Esophagus muscularis mucosa (tissue), 4 donors: ENCODE data around the gene DNHD1. TPM values are rescaled to one million over a fixed set of nuclear protein-coding genes. Genes with fewer than 3 reads are reported as not detected.
A peak's percentile ranks its signal among the peaks of the same experiment; 100 is the strongest.

Source experiments
- DNase-seq: peaks from one replicate; pipeline ENCODE4 v3.0.0-alpha.2; 2017; ENCODE audit errors: extremely low spot score
- H3K27ac ChIP-seq, 4 donors: fragments of 200-600 bp; sonication (generic); replicated peaks in 1 of 4; 1 replicate in 3 of 4; 2 replicates in 1 of 4; pipeline ENCODE4 v1.5.1; 2016 to 2019; ENCODE audit warnings: mild to moderate bottlenecking in 1 of 4
- H3K27me3 ChIP-seq, 4 donors: fragments of 200-600 bp; sonication (generic); one replicate each; pipeline versions ENCODE4 v1.5.1 to v1.6.0; 2016 to 2019
- H3K36me3 ChIP-seq, 4 donors: fragments of 200-600 bp; sonication (generic); one replicate each; pipeline ENCODE4 v1.5.1; 2016 to 2019
- H3K4me1 ChIP-seq, 4 donors: fragments of 200-600 bp; sonication (generic); one replicate each; pipeline ENCODE4 v1.5.1; 2016 to 2019
- H3K4me3 ChIP-seq, 4 donors: fragments of 200-600 bp; sonication (generic); 1 replicate in 2 of 4; 2 replicates in 2 of 4; pipeline ENCODE4 v1.5.1; 2016 to 2019; ENCODE audit warnings: mild to moderate bottlenecking in 4 of 4, moderate library complexity in 1 of 4
- H3K9me3 ChIP-seq, 4 donors: fragments of 200-600 bp; sonication (generic); 1 replicate in 3 of 4; 2 replicates in 1 of 4; pipeline ENCODE4 v1.5.1; 2016 to 2019
- EP300 ChIP-seq: sonication (generic); formaldehyde crosslinking; IDR thresholded peaks from one replicate; pipeline ENCODE4 v1.6.1; 2017; ENCODE audit warnings: antibody characterized with exemption
- POLR2A ChIP-seq: fragments of 450-650 bp; IDR thresholded peaks from one replicate; pipeline ENCODE4 v1.6.1; 2017; ENCODE audit warnings: antibody characterized with exemption, moderate library complexity, mild to moderate bottlenecking, low read depth
- POLR2AphosphoS5 ChIP-seq, 2 donors: sonication (generic); formaldehyde crosslinking; IDR thresholded peaks; one replicate each; pipeline ENCODE4 v1.6.1; 2017; ENCODE audit warnings: antibody characterized with exemption in 2 of 2
- WGBS: methylation state at CpG from one replicate; pipeline ENCODE4 v1.1.5; 2018; 5-methylcytosine and 5-hydroxymethylcytosine counted together
- intact Hi-C: fragments of 100-400 bp; cut with DNase I; formaldehyde crosslinking; loops from one replicate; pipeline ENCODE4 v1.15.1; 2023
- total RNA-seq, 4 donors: library from RNA; depleted of rRNA; stranded (reverse); fragments of >200 nt; gene quantifications; one replicate each; pipeline versions ENCODE4 v1.1.0 to v1.2.1, GENCODE V29; 2016
- TF ChIP-seq, protein P1 (sequence below), 3 experiments: fragments of 200-600 bp in 2 of 3; fragments of 450-650 bp in 1 of 3; sonication (generic) in 2 of 3; IDR thresholded peaks; one replicate each; pipeline ENCODE4 v1.5.1; 2017 to 2019; ENCODE audit warnings: antibody characterized with exemption in 3 of 3, mild to moderate bottlenecking in 2 of 3, moderate library complexity in 1 of 3

The DNHD1 gene, protein sequence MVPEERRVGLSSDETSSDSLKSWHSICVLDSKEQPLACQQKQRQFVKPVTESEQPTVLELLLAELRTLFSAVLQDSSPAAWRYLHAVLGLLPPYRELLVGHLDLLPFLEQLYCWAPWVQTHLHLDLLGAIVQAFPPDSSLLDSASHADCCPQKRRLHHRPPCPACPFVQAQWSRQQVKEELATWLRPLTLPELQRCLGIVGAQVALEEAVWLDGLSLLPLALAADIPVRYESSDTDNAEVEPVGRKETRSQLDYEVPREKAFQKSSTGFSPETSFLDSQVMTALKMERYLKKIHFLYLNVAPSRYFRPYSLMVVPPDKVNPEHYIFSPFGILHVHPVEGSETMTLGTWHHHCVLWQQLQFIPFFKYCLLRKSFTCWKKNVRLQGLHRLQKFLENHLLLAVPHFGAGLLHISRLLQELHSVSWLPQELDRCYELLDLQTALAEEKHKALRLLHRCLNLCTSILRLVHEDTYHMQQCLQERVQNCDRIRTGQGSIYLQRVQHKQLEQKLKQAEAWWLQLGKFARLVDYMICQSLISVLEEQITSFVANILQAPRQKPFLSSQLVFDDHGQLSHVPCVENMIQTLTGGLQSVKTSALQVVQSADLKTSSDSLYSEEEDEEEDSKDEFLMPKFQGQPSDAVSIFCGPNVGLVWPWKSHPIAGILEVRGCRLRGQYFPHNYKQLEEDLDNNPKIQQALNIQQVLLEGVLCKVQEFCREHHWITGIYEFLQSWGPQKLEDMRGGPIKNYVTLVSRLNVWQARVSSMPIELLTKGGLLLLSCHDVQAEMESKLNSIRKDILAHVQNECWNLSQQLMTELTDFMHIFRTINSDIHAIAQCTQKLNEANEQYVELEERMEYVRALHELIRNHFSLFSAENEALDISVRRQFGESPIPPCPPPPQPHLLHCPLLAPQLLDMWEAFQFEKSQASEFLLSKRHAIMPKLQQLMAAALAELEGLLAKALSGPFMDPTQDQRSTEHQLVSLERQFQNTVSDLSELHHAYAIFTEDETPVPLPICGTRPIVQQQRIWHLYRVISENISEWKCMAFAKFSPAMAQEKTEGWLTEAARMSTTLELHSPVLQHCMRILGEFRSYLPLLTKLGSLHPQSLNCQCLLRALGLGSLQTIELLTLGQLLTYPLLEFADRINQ (N-terminal part only)
- total RNA-seq = 10 to 100 TPM in 1 of 4 donors, 1 to 10 TPM in 3; 6.1 to 14.5 (median 7.0) TPM

DNA sequence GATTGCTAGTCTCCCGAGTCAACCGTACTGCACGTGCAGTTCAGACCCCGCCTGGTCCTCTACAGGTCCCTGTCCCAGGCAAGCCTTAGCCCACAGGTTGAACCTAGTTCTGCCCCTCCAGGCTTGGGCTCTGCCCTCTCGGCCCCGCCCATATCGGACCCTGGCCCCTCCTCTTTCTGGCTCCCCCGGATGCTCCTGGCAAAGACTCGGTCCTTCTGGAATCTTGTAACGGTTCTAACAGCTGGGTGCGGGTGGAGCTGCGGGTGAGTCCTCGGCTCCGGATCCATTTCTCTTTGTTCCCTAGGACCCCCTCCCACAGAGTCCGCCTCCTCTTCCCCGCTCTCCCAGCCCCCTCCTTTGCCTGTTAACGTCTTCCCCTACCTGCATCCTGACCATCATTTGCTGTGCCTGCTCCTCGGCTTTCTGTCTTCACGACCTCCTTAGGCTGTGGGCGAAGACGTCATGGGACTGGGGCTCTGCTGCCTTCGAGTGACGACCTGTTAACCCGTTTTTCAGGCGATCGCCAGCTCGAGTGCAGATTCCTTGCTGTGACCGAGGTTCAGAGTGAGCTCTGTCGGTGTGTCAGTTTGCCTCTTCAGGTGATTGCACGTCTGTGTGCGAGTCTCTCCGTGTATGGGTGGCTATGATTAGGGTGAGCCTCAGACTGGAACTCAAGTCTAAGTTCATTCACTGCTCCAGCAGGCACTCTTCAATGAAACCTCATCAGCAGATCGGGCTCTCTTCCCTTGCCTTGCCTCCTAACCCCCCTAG lies at the start of gene DNHD1:
Gene DNHD1, plus strand, starts transcription at position 212 of the 771 bp plus-strand sequence. CDS start 936 bp downstream, outside the sequence.
- peak; percentile 46 to 57 for TF ChIP-seq POLR2AphosphoS5 (IDR thresholded peaks at IDR 0.05)
- TF ChIP-seq, protein P1, sequence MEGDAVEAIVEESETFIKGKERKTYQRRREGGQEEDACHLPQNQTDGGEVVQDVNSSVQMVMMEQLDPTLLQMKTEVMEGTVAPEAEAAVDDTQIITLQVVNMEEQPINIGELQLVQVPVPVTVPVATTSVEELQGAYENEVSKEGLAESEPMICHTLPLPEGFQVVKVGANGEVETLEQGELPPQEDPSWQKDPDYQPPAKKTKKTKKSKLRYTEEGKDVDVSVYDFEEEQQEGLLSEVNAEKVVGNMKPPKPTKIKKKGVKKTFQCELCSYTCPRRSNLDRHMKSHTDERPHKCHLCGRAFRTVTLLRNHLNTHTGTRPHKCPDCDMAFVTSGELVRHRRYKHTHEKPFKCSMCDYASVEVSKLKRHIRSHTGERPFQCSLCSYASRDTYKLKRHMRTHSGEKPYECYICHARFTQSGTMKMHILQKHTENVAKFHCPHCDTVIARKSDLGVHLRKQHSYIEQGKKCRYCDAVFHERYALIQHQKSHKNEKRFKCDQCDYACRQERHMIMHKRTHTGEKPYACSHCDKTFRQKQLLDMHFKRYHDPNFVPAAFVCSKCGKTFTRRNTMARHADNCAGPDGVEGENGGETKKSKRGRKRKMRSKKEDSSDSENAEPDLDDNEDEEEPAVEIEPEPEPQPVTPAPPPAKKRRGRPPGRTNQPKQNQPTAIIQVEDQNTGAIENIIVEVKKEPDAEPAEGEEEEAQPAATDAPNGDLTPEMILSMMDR (IDR thresholded peaks at IDR 0.05) = no peak
- WGBS = 52% methylated on average over 33 of the region's 33 CpGs
- Histone ChIP-seq H3K9me3 (no peaks in the 10 kb centered on the region), H3K4me1 (peaks cover 4 to 25% (median 22%) of the 10 kb centered on the region in 4 donors), H3K27me3 (no peaks in the 10 kb centered on the region), H3K27ac (peak within 1 kb of the TSS in 3 of 4 donors; percentile 36 to 60 (median 52)), H3K36me3 (peaks cover 0 to 41% (median 12%) of the 10 kb centered on the region in 4 donors), H3K4me3 (peak within 1 kb of the TSS; percentile 40 to 52 (median 46))
- intact Hi-C loops = no loop called here
- peak; percentile 87 for DNase-seq

DNA sequence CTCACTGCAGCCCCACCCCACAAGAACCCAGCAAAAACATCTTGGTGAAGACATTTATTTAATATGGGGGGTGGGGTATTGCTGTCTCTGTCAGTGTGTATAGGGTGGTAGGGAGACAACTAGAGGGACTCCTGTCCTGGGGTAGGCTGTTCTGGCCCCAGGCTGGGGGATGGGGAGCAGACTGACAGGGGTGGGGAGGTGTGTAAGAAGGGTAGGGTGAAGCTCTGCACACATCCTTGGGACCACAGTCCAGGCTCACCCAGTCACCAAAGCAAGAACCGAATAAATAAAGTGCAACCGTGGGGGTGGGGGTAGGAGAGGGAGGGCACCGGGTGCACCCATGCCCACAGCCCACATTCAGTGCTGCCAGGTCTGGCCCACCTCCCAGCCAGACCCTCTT lies 48.5 kb upstream of the DNHD1 start:
- TF ChIP-seq POLR2A (no peak), EP300 (no peak), POLR2AphosphoS5 (IDR thresholded peaks at IDR 0.05) (no peak)
- TF ChIP-seq, protein P1 (IDR thresholded peaks at IDR 0.05) = no peak
- Histone ChIP-seq H3K4me1 (no peaks in the 10 kb centered on the region), H3K4me3 (no peak overlapping the region), H3K9me3 (no peaks in the 10 kb centered on the region), H3K27ac (no peak overlapping the region), H3K36me3 (peaks cover 38 to 58% (median 56%) of the 10 kb centered on the region in 4 donors), H3K27me3 (no peaks in the 10 kb centered on the region)
- DNase-seq = no peak
- intact Hi-C loops = no loop called here
- 90% methylated on average over 3 of the region's 3 CpGs for WGBS

DNA sequence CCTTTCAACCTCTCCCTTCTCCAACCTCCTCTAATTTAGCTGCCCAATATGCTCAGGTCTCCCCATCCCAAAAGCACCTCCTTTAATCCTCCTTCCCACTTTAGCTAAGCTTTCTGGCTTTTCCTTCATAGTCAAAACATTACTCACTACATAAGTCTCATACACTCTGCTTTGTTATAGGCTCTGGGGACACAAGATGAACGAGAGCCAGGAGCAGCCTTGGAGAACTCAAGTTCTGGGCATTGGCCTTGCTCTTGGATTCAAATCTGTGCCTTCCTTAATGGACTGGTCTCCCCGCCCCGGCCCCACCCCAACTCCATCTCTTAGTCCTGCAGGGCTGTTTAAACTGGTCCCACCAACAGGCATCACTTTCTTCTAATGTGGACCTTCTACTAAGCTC lies 44.9 kb upstream of the DNHD1 start:
- Histone ChIP-seq H3K27ac (no peak overlapping the region), H3K27me3 (no peaks in the 10 kb centered on the region), H3K4me1 (no peaks in the 10 kb centered on the region), H3K36me3 (peaks cover 70 to 94% (median 93%) of the 10 kb centered on the region in 4 donors), H3K9me3 (no peaks in the 10 kb centered on the region), H3K4me3 (no peak overlapping the region)
- no peak for DNase-seq
- intact Hi-C loops = no loop called here
- 78% methylated on average over 3 of the region's 3 CpGs for WGBS
- no peak for TF ChIP-seq POLR2AphosphoS5 (IDR thresholded peaks at IDR 0.05)

DNA sequence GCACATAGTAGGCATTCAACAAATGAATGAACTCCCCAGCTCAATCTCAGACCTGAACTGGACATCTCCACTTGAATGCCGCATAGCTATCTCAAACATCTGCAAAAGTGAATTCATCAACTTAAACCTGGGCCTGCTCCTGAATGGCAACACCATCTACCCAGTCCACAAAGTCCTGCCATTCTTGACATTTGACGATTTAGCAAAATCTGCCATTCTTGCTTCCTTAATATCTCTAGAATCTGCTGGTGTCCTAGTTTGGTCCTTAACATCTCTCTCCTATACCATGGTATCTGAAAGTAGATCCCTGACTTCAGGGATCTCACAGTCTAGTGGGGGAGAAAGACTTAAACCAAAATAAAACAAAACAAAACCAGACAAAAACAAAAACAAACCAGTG lies 43.9 kb upstream of the DNHD1 start:
- DNase-seq = no peak
- Histone ChIP-seq H3K27me3 (no peaks in the 10 kb centered on the region), H3K9me3 (no peaks in the 10 kb centered on the region), H3K27ac (no peak overlapping the region), H3K4me3 (no peak overlapping the region), H3K4me1 (no peaks in the 10 kb centered on the region), H3K36me3 (peaks cover 77 to 100% (median 99%) of the 10 kb centered on the region in 4 donors)
- TF ChIP-seq EP300 (no peak), POLR2A (no peak), POLR2AphosphoS5 (IDR thresholded peaks at IDR 0.05) (no peak)
- TF ChIP-seq, protein P1 (IDR thresholded peaks at IDR 0.05) = no peak
- 93% methylated on average over 2 of the region's 2 CpGs for WGBS
- intact Hi-C loops = no loop called here
